NCI-H1048 (cell line): ENCODE results near the gene TMEM59L.
A peak's percentile ranks its signal among the peaks of the same experiment; 100 is the strongest.
"Not testable (repeated sequence)": the region's sequence is repeated elsewhere in the genome, so short reads cannot be mapped to it uniquely, and the experiment has no call there.

Experiments used
- DNase-seq: peaks from one replicate; lab custom pipeline; 2025; lab: John Stamatoyannopoulos, UW

The TMEM59L gene

DNA sequence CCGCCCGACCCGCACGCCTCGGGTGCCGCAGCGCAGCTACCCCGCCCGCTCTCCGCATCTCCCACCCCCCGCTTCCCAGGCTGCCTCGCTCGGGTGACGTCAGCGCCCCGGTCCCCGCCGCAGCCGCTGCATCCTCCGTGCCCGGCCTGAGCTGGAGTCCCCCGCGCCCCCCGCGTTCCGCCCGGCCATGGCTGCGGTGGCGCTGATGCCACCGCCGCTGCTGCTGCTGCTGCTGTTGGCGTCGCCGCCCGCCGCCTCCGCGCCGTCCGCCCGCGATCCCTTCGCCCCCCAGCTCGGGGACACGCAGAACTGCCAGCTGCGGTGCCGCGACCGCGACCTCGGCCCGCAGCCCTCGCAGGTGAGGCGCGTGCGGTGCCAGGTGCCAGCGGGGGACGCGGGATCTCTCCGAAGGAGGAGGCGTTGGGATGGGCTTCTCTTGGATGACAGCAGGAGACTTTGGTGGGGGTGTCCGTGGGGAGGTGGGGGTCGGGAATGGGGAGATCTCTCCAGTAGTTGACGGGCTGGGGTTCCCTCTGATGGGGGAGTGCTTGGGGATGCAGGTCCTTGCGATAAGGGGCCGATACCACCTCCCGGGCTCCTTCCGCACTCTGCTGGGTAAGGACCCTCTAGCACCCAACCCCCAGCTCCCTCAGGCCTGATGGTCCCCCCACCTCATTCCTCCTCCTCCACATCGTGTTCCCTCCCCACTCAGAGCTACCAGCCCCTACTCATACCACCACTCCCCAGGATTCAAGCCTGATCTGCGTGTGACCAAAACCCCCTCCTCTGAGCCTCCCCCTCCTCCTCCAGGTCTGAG is at the start of gene TMEM59L:
TMEM59L (plus strand) TSS at position 99 of the 817 bp plus-strand sequence; CDS start at position 188, 89 bp downstream.
- DNase-seq = no peak

GRCh38 chr19:18566953-18567352 is 45.7 kb upstream of the TMEM59L start:
- DNase-seq = no peak

DNA sequence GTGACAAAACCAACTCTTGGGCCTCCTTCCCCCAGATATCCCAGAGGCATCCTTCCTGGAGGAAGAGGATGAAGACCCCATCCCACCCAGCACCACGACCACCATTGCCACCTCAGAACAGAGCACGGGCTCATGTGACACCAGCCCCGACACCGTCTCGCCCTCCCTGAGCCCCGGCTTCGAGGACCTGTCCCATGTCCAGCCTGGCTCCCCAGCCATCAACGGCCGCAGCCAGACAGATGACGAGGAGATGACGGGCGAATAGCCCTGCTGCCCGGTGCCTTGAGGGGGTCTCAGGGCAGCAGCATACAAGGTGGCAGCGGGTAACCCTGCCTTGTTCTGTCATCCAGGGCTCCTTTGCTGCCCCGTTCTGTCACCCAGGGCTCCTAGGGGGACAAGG is 44.3 kb upstream of the TMEM59L start:
- DNase-seq = no peak

GRCh38 chr19:18571564-18572344 is 40.9 kb upstream of the TMEM59L start, which contains the start of gene UBA52:
Gene UBA52 (plus strand): TSS chr19:18571857. CDS start chr19:18573301, 1,444 bp downstream.
- peak; percentile 95 for DNase-seq

GRCh38 chr19:18574691-18575291 is 37.9 kb upstream of the TMEM59L start:
- DNase-seq = no peak

DNA sequence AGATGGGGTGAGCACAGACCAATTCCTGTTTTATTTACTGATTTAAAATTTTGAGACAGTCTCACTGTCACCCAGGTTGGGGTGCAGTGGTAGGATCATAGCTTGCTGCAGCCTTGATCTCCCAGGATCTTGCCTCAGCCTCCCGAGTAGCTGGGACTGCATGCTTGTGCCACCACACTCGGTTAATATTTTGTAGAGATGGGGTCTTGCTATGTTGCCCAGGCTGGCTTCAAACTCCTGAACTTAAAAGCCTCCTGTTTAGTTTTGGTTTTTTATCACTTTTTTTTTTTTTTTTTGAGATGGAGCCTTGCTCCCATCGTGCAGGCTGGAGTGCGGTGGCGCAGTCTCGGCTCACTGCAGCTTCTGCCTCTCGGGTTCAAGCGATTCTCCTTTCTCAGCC is 36.3 kb upstream of the TMEM59L start:
- no peak for DNase-seq

DNA sequence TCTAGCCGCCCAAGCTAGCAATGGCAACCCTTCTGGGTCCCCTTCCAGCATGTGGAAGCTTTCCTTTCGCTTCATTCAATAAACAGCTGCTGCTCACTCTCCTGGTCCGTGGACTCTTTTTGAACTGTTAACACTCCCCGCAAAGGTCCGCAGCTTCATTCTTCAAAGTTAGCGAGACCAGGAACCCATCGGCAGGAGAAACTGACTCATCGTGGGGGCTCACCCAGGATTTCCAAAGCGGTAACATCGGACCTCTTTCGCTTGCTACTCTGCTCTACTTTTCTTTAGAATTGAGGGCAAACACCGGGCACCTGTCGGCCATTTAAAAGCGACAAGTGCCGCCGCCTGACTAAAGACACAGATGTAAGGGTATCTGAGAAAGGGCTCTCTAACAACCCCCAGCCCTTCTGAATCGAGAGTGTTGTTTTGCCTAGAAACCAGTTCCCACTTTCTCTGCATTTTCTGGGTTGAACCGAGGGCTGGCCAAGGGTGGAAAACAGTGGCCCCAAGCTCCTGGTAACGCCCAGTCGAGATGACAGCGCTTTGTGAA is 35.2 kb upstream of the TMEM59L start:
- no peak for DNase-seq

DNA sequence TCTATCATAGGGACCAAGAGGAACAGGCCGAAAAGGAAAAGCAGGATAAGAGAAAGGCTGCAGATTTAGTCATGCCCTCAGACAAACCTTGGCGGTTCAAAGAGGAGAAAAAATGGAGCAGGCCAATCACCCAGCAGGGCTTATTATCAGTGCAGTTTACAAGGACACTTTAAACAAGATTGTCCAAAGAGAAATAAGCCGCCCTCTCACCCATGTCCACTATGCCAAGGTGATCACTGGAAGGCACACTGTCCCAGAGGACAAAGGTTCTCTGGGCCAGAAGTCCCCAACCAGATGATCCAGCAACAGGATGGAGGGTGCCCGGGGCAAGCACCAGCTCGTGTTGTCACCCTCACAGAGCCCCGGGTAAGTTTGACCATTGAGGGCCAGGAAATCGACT is 32.4 kb upstream of the TMEM59L start:
- no peak for DNase-seq

DNA sequence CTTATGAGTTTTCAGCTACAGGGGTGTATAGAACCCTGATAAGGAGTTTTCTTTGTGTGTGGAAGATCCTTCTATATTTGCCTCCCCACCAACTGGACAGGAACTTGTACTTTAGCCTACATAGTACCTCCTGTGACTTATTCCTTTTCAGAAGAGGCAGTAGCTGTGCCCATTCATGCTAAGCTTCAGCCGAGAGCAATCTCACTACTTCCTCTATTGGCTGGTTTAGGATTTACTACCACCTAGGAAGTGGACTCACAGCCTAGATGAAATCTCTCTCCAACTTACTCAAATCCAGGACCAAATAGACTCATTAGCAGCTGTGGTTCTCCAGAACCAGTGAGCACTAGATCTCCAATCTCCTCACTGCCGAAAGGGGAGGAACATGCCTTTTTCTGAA is 26.4 kb upstream of the TMEM59L start:
- no peak for DNase-seq

- no peak for DNase-seq
Measured at GRCh38 chr19:18587561-18587960, 25.1 kb upstream of the TMEM59L start.

GRCh38 chr19:18587962-18588610 is 24.6 kb upstream of the TMEM59L start:
- DNase-seq = no peak

DNA sequence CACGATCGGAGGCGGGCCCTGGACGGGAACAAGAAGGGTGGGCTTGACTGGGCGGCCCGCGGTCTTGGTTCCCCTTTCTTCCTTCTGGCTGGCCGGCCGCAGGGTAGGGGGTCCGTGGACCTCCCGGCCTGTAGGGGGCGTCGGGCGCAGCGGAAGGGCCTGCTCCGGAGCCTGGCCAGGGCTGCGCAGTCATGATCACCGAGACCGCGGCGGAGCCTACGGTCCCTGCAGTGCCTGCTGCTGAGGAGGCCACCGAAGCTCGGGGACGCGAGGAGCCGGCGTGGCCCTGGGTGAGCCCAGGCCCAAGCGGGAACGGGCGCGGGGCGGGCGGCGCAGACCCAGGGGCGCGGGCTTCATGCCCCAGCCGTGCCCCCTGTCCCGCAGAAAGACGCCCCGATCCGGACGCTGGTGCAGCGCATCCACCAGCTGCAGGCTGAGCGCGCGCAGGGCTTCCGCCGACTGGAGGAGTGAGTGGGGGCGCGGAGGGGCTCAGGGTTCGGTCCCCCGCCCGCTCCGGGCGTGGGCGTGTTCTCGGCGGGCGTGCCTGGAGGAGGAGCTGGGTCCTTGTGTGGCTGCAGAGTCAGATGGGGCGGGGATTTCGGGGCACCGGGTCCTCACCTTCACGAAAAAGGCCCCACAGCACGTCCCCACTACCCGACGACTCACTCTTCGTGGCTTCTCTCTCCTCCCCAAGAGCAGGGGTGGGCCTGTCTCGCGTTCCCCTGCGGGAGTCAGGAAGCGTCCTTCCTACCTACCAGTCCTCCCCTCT is 23.9 kb upstream of the TMEM59L start, which contains the start of gene REX1BD:
REX1BD (plus strand) TSS at position 188 of the 769 bp plus-strand sequence; CDS start at position 192, 4 bp downstream.
- DNase-seq = peak; percentile 36

GRCh38 chr19:18589380-18590272 is 23.0 kb upstream of the TMEM59L start:
- DNase-seq = peak; percentile 91

GRCh38 chr19:18590273-18591272 is 22.1 kb upstream of the TMEM59L start:
- DNase-seq = peak; percentile 80

- no peak for DNase-seq
Measured at GRCh38 chr19:18591735-18592385, 20.8 kb upstream of the TMEM59L start.

GRCh38 chr19:18592732-18593131 is 19.9 kb upstream of the TMEM59L start:
- DNase-seq = not testable (repeated sequence)

DNA sequence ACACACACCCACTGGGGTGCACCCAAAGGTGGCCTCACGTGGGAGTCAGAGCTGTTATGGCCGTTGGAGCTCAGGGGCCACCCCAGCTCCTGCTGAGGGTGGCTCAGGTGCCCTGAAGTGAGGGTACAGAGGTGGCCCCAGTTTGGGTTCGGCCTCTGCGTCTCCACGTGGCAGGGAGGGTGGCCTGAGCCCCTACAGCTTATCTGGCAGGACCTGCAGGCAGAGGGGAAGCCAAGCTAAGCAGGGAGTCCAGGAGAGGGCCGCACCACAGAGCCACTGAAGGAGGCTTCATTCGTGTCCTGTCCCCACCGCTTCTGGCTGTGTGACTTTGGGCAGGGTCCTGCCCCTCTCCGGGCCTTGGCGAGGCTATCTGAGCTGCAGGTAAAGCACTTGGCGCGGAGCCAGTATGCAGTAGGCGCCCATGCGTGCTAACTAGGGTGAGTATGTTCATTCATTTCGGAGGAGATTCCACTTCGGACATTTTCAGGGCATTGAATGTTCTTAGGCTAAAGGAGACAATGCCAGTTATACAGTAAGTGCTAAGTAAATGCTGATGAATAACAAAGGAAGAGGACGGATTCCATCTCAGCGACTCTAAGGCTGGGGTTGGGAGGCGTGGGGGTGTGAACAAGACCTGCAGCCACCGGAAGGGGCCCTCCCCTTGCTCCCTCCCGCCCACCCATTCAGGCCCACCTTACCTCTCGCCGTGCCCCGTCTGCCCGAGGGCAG is 19.1 kb upstream of the TMEM59L start:
- no peak for DNase-seq
